HEK293 (cell line): ENCODE measurements around the gene MRLN.

Experiments
- HOXA7 ChIP-seq: sonication (generic); formaldehyde crosslinking; IDR thresholded peaks from 2 replicates; pipeline ENCODE4 v1.8.1; 2022; ENCODE audit warnings: missing genetic modification reagents, borderline replicate concordance
- OVOL3 ChIP-seq: fragments of 450-650 bp; formaldehyde crosslinking; IDR thresholded peaks from 2 replicates; pipeline ENCODE4 v1.5.1; 2016; ENCODE audit warnings: missing biosample characterization, missing genetic modification characterization
- PATZ1 ChIP-seq: fragments of 450-650 bp; formaldehyde crosslinking; IDR thresholded peaks from 2 replicates; pipeline ENCODE4 v1.5.1; 2016; ENCODE audit warnings: missing biosample characterization, missing genetic modification characterization
- REST ChIP-seq: fragments of 450-650 bp; formaldehyde crosslinking; IDR thresholded peaks from 2 replicates; pipeline ENCODE4 v1.5.1; 2016; ENCODE audit warnings: missing biosample characterization, missing genetic modification characterization
- TCF7L2 ChIP-seq: IDR thresholded peaks from 2 replicates; pipeline ENCODE4 v1.6.1; 2011; ENCODE audit warnings: low read depth, mild to moderate bottlenecking, inconsistent platforms, low read length, moderate library complexity, borderline replicate concordance
- ZBTB7A ChIP-seq: fragments of 450-650 bp; formaldehyde crosslinking; IDR thresholded peaks from 2 replicates; pipeline ENCODE4 v1.5.1; 2016; ENCODE audit warnings: low read depth, missing biosample characterization, missing genetic modification characterization
- ZFP37 ChIP-seq: fragments of 450-650 bp; formaldehyde crosslinking; IDR thresholded peaks from 2 replicates; pipeline ENCODE4 v1.5.1; 2016; ENCODE audit warnings: missing biosample characterization, missing genetic modification characterization
- ZNF24 ChIP-seq: fragments of 450-650 bp; formaldehyde crosslinking; IDR thresholded peaks from 2 replicates; pipeline ENCODE4 v1.5.1; 2016; ENCODE audit warnings: missing biosample characterization, missing genetic modification characterization
- ZNF580 ChIP-seq: fragments of 450-650 bp; formaldehyde crosslinking; IDR thresholded peaks from 2 replicates; pipeline ENCODE4 v1.5.1; 2016; ENCODE audit warnings: missing biosample characterization, missing genetic modification characterization
- ZNF639 ChIP-seq: fragments of 450-650 bp; formaldehyde crosslinking; IDR thresholded peaks from 2 replicates; pipeline ENCODE4 v1.5.1; 2016; ENCODE audit warnings: missing biosample characterization, missing genetic modification characterization

GRCh38 chr10:59754951-59755350 is 1.7 kb upstream of the MRLN start:
- TF ChIP-seq ZNF24 (tag by site-specific recombination) (no peak), PATZ1 (tag by site-specific recombination) (no peak), HOXA7 (CRISPR knock-in tag) (no peak), ZNF639 (tag by site-specific recombination) (no peak), OVOL3 (tag by site-specific recombination) (no peak), ZBTB7A (no peak), REST (tag by site-specific recombination) (no peak), ZNF580 (tag by site-specific recombination) (no peak), ZFP37 (tag by site-specific recombination) (no peak), TCF7L2 (no peak)
